ENCODE data around the gene ENTREP1.
"Not testable (repeated sequence)": the region's sequence is repeated elsewhere in the genome, so short reads cannot be mapped to it uniquely, and the experiment has no call there.

ENTREP1 gene

DNA sequence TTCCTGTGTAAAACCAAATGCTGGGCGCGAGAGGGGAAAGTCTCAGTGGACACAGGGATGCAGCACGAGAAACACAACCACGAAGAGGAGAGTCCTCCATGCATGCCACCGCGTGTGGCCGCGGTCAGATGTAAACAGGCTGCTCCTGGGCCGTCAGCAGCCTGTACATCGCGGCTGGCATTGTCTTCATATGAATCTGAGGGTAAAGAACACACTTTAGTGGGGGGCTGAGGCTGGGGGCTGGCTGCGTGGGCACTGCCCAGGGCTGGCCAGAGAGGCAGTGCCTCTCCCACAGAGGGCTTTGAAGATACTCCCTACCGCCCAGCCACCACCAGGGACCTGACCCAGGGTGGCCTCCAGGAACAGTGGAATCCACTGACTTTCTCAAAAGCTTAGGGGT lies 106.2 kb downstream of the ENTREP1 start:
- H3K4me3 ChIP-seq (ENCODE audit: low read length): no peak overlapping the region
- no peak for DNase-seq (ENCODE audit: low read depth)
- TF ChIP-seq, protein P1, sequence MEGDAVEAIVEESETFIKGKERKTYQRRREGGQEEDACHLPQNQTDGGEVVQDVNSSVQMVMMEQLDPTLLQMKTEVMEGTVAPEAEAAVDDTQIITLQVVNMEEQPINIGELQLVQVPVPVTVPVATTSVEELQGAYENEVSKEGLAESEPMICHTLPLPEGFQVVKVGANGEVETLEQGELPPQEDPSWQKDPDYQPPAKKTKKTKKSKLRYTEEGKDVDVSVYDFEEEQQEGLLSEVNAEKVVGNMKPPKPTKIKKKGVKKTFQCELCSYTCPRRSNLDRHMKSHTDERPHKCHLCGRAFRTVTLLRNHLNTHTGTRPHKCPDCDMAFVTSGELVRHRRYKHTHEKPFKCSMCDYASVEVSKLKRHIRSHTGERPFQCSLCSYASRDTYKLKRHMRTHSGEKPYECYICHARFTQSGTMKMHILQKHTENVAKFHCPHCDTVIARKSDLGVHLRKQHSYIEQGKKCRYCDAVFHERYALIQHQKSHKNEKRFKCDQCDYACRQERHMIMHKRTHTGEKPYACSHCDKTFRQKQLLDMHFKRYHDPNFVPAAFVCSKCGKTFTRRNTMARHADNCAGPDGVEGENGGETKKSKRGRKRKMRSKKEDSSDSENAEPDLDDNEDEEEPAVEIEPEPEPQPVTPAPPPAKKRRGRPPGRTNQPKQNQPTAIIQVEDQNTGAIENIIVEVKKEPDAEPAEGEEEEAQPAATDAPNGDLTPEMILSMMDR (conservative IDR thresholded peaks at IDR 0.05; ENCODE audit: low read depth, low read length): no peak

GRCh38 chr9:69431777-69432176 lies 106.8 kb downstream of the ENTREP1 start:
- no peak for DNase-seq (ENCODE audit: low read depth)
- no peak overlapping the region for H3K4me3 ChIP-seq (ENCODE audit: low read length)
- TF ChIP-seq, protein P1 (conservative IDR thresholded peaks at IDR 0.05; ENCODE audit: low read depth, low read length): no peak

DNA sequence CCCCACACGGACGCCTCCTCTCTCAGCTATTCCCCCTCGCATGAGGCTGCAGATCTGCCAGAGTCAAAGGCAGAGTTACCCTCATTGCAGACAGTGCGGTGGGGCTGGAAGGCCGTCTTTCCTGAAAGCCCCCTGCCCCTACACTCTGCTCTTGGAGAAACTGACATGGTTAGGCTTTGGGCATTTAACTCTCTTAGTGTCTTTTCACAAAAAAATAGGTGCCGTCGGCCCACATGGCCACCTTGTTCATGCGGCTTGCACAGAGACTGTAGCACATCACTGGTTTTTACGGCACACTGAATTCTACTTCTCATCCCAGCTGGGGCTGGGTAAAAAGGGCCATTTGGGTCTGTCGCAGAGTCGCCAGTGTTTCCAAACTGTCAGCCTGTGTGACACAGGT lies 107.6 kb downstream of the ENTREP1 start:
- TF ChIP-seq, protein P1 (conservative IDR thresholded peaks at IDR 0.05; ENCODE audit: low read depth, low read length): no peak
- no peak overlapping the region for H3K4me3 ChIP-seq (ENCODE audit: low read length)
- DNase-seq (ENCODE audit: low read depth): no peak

- DNase-seq (ENCODE audit: low read depth): no peak
- TF ChIP-seq, protein P1 (conservative IDR thresholded peaks at IDR 0.05; ENCODE audit: low read depth, low read length): no peak
- H3K4me3 ChIP-seq (ENCODE audit: low read length): no peak overlapping the region
Observed at GRCh38 chr9:69433392-69433791, 108.4 kb downstream of the ENTREP1 start.

- TF ChIP-seq, protein P1 (conservative IDR thresholded peaks at IDR 0.05; ENCODE audit: low read depth, low read length): no peak
- H3K4me3 ChIP-seq (ENCODE audit: low read length): no peak overlapping the region
- DNase-seq (ENCODE audit: low read depth): no peak
Observed at GRCh38 chr9:69433968-69434367, 109.0 kb downstream of the ENTREP1 start.

- H3K4me3 ChIP-seq (ENCODE audit: low read length); DNase-seq (ENCODE audit: low read depth): not testable (repeated sequence)
Observed at GRCh38 chr9:69439654-69440053, 114.6 kb downstream of the ENTREP1 start.

GRCh38 chr9:69440254-69440955 lies 115.4 kb downstream of the ENTREP1 start:
- H3K4me3 ChIP-seq (ENCODE audit: low read length); DNase-seq (ENCODE audit: low read depth): not testable (repeated sequence)
